SK-N-DZ (cell line): ENCODE results near the gene SLC6A13.

ENCODE experiments used
- DNase-seq: peaks from one replicate; pipeline ENCODE4 v3.0.0-alpha.2; 2015; ENCODE audit warnings: low spot score

Gene SLC6A13

GRCh38 chr12:178829-179109 is 83.9 kb downstream of the SLC6A13 start:
- DNase-seq = no peak

- DNase-seq = no peak
Observed at GRCh38 chr12:177980-178828, 84.4 kb downstream of the SLC6A13 start.

GRCh38 chr12:177336-177979 is 85.2 kb downstream of the SLC6A13 start:
- DNase-seq = no peak

GRCh38 chr12:176321-177181 is 86.1 kb downstream of the SLC6A13 start:
- peak; percentile 51 for DNase-seq

- DNase-seq = no peak
Observed at GRCh38 chr12:175759-176158, 86.9 kb downstream of the SLC6A13 start.

GRCh38 chr12:175250-175649 is 87.4 kb downstream of the SLC6A13 start:
- no peak for DNase-seq

GRCh38 chr12:174596-174995 is 88.0 kb downstream of the SLC6A13 start:
- no peak for DNase-seq

- DNase-seq = no peak
Observed at GRCh38 chr12:174124-174523, 88.5 kb downstream of the SLC6A13 start.

GRCh38 chr12:172732-173161 is 89.9 kb downstream of the SLC6A13 start:
- DNase-seq = no peak

- DNase-seq = no peak
Observed at GRCh38 chr12:171743-172676, 90.6 kb downstream of the SLC6A13 start.

GRCh38 chr12:171276-171675 is 91.4 kb downstream of the SLC6A13 start:
- DNase-seq = no peak
